PC-9 (cell line): Measurements from ENCODE around the gene ARNT2. TPM values are rescaled to one million over a fixed set of nuclear protein-coding genes. Genes with fewer than 3 reads are reported as not detected.
"Not testable (repeated sequence)": the region's sequence is repeated elsewhere in the genome, so short reads cannot be mapped to it uniquely, and the experiment has no call there.

Experiments used
- BruUV-seq: library from RNA; stranded (reverse); fragments of 400-500 nt; replicated peaks from 2 replicates; lab custom pipeline; 2021; lab: Mats Ljungman, UMichigan
- CTCF ChIA-PET: fragments of 300-600 bp; sonication (Branson Sonifier 250); formaldehyde crosslinking; loops from one replicate; lab custom pipeline; 2022; ENCODE audit warnings: antibody characterized with exemption; lab: Charles Lee
- POLR2A ChIA-PET: fragments of 300-600 bp; sonication (Branson Sonifier 250); formaldehyde crosslinking; loops from one replicate; lab custom pipeline; 2022; ENCODE audit warnings: antibody characterized with exemption; ENCODE audit not compliant: unreplicated experiment; lab: Charles Lee
- DNase-seq, 2 experiments: peaks; one replicate each; pipeline versions ENCODE4 v3.0.0 to v3.0.0-alpha.2; 2015 to 2022; ENCODE audit warnings: mixed read lengths in 1 of 2
- H2AFZ ChIP-seq: fragments of 200-600 bp; sonication (generic); 2 replicates; pipeline ENCODE4 v1.8.1; 2017; ENCODE audit warnings: antibody characterized with exemption
- H3F3A ChIP-seq: fragments of 200-600 bp; sonication (generic); 2 replicates; pipeline ENCODE4 v1.8.1; 2017; ENCODE audit warnings: antibody characterized with exemption, mild to moderate bottlenecking, low read depth; ENCODE audit not compliant: insufficient read depth
- H3K27ac ChIP-seq: fragments of 200-600 bp; sonication (generic); 2 replicates; pipeline ENCODE4 v1.6.1; 2016; ENCODE audit warnings: mixed run types
- H3K27me3 ChIP-seq: fragments of 200-600 bp; sonication (generic); 2 replicates; pipeline ENCODE4 v1.6.1; 2016; ENCODE audit warnings: low read depth, mixed run types; ENCODE audit not compliant: insufficient read depth
- H3K36me3 ChIP-seq: fragments of 200-600 bp; sonication (generic); 2 replicates; pipeline ENCODE4 v1.6.1; 2016; ENCODE audit warnings: low read depth, mixed run types
- H3K4me1 ChIP-seq: fragments of 200-600 bp; sonication (generic); replicated peaks from 2 replicates; pipeline ENCODE4 v1.6.1; 2016; ENCODE audit warnings: mixed run types; ENCODE audit not compliant: insufficient read depth
- H3K4me2 ChIP-seq: fragments of 200-600 bp; sonication (generic); 2 replicates; pipeline ENCODE4 v1.6.1; 2017; ENCODE audit warnings: mixed run types
- H3K4me3 ChIP-seq: fragments of 200-600 bp; sonication (generic); 2 replicates; pipeline ENCODE4 v1.6.1; 2016; ENCODE audit warnings: mixed run types
- H3K79me2 ChIP-seq: fragments of 200-600 bp; sonication (generic); 2 replicates; pipeline ENCODE4 v1.6.1; 2017; ENCODE audit warnings: low read depth, mixed run types
- H3K9me2 ChIP-seq: fragments of 200-600 bp; sonication (generic); 2 replicates; pipeline ENCODE4 v1.8.1; 2017; ENCODE audit warnings: mild to moderate bottlenecking; ENCODE audit not compliant: insufficient read depth
- H3K9me3 ChIP-seq: fragments of 200-600 bp; sonication (generic); 2 replicates; pipeline ENCODE4 v1.8.1; 2016; ENCODE audit warnings: low read depth; ENCODE audit not compliant: insufficient read depth
- H4K20me1 ChIP-seq: fragments of 200-600 bp; sonication (generic); 2 replicates; pipeline ENCODE4 v1.8.1; 2017; ENCODE audit not compliant: insufficient read depth
- CTCF ChIP-seq: fragments of 200-600 bp; sonication (generic); conservative IDR thresholded peaks from 2 replicates; pipeline ENCODE4 v1.6.1; 2017; ENCODE audit warnings: mixed run types, antibody characterized with exemption, mild to moderate bottlenecking, moderate library complexity
- EZH2 ChIP-seq: fragments of 200-600 bp; sonication (generic); IDR thresholded peaks from 2 replicates; pipeline ENCODE4 v1.8.0; 2017; ENCODE audit warnings: antibody characterized with exemption, low read depth
- intact Hi-C: fragments of 100-400 bp; cut with micrococcal nuclease; formaldehyde crosslinking; loops from one replicate; pipeline ENCODE4 v1.10.0; 2022; ENCODE audit not compliant: unreplicated experiment
- microRNA-seq: library from miRNA; unstranded; fragments of <30 nt; microRNA quantifications from one replicate; pipeline ENCODE4 v1.2.0, GENCODE V29; 2021; ENCODE audit warnings: borderline number of aligned reads, borderline replicate concordance
- total RNA-seq: library from RNA; stranded (reverse); gene quantifications from 2 replicates; pipeline ENCODE4 v1.2.3, GENCODE V29; 2021

The ARNT2 gene
- total RNA-seq, 1 experiment from 2014 or later: 4.3 TPM

- H3K79me2 ChIP-seq: no peaks in the 10 kb centered on the region
- no TSS peak for BruUV-seq
- no peak overlapping the region for H3K4me3 ChIP-seq
- POLR2A ChIA-PET: no interaction called here
- H3F3A ChIP-seq: no peaks in the 10 kb centered on the region
- no peak overlapping the region for H2AFZ ChIP-seq
- no peak for DNase-seq
- H3K9me3 ChIP-seq: peaks cover 8% of the 10 kb centered on the region
- H3K4me2 ChIP-seq: no peak overlapping the region
- no peaks in the 10 kb centered on the region for H3K4me1 ChIP-seq
- H3K36me3 ChIP-seq: no peaks in the 10 kb centered on the region
- no peaks in the 10 kb centered on the region for H3K27me3 ChIP-seq
- no peak overlapping the region for H3K27ac ChIP-seq
- no peak for TF ChIP-seq EZH2
- no peak for TF ChIP-seq CTCF
- intact Hi-C loops: no loop called here
- CTCF ChIA-PET: no interaction called here
- no peaks in the 10 kb centered on the region for H3K9me2 ChIP-seq
- H4K20me1 ChIP-seq: no peaks in the 10 kb centered on the region
These were observed 241.4 kb downstream of the ARNT2 start for GRCh38 chr15:80645494-80646065.

GRCh38 chr15:80647424-80647823 is 243.2 kb downstream of the ARNT2 start:
- POLR2A ChIA-PET, intact Hi-C loops: not testable (repeated sequence)

More at GRCh38 chr15:80647424-80647823, 243.2 kb downstream of the ARNT2 start:
- H3K4me2 ChIP-seq, BruUV-seq, H2AFZ ChIP-seq, H3K79me2 ChIP-seq, H3K4me3 ChIP-seq, H3K36me3 ChIP-seq, H3F3A ChIP-seq, H3K9me2 ChIP-seq, H4K20me1 ChIP-seq, H3K27me3 ChIP-seq, H3K4me1 ChIP-seq, DNase-seq, H3K9me3 ChIP-seq, H3K27ac ChIP-seq, CTCF ChIA-PET: not testable (repeated sequence)

Small RNA genes within 50 kb of the gene (microRNA-seq; reads per million reads assigned to microRNA genes)
- gene MIR5572: not detected

Other genes with a start within 250 kb of the ARNT2 start
- not detected in 2 replicates for gene CTXND1, start 152.2 kb upstream of the ARNT2 start, total RNA-seq